Measurements from ENCODE around the gene EIF5.
A peak's percentile ranks its signal among the peaks of the same experiment; 100 is the strongest.

EIF5 gene

DNA sequence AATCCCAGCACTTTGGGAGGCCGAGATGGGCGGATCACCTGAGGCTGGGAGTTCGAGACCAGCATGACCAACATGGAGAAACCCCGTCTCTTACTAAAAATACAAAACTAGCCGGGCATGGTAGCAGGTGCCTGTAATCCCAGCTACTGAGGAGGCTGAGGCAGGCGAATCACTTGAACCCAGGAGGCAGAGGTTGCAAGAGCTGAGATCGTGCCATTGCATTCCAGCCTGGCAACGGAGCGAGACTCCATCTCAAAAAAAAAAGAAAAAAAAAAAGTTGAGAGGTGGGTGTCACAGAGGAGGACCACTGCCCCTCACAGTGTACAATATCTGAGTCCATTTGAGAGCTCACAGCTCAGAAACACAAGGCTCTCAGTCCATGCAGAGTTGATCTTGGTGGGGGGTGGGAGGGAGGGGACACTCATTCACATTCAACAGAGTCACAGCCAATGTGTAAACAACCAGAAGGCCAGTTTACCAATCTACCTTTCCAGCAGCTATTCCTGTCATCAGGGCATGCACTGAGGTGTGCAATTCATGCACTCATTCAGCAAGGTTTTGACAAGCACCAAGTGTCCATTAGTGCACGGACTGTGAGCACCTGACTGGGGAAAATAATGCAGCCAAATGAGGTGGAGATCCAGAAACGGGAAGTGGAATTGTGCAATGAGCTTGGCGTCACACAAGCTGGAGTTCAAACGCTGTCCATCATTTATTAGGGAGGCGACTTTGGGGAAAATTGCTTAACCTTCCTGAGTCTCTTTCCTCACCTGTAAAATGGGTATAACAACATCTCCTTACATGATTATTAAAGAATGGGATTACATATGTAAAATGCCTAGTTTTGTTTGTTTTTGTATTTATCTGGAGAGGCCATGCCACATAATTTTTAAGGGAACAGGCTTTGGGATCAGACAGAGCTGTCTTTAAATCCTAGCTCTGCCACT, 4.4 kb upstream of the EIF5 start:
- TF ChIP-seq, protein P1, sequence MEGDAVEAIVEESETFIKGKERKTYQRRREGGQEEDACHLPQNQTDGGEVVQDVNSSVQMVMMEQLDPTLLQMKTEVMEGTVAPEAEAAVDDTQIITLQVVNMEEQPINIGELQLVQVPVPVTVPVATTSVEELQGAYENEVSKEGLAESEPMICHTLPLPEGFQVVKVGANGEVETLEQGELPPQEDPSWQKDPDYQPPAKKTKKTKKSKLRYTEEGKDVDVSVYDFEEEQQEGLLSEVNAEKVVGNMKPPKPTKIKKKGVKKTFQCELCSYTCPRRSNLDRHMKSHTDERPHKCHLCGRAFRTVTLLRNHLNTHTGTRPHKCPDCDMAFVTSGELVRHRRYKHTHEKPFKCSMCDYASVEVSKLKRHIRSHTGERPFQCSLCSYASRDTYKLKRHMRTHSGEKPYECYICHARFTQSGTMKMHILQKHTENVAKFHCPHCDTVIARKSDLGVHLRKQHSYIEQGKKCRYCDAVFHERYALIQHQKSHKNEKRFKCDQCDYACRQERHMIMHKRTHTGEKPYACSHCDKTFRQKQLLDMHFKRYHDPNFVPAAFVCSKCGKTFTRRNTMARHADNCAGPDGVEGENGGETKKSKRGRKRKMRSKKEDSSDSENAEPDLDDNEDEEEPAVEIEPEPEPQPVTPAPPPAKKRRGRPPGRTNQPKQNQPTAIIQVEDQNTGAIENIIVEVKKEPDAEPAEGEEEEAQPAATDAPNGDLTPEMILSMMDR (IDR thresholded peaks at IDR 0.05; ENCODE audit: borderline replicate concordance, insufficient read depth, low read depth, low read length), result no peak
- H3K4me3 ChIP-seq (ENCODE audit: low read depth, low read length), result no peak overlapping the region

DNA sequence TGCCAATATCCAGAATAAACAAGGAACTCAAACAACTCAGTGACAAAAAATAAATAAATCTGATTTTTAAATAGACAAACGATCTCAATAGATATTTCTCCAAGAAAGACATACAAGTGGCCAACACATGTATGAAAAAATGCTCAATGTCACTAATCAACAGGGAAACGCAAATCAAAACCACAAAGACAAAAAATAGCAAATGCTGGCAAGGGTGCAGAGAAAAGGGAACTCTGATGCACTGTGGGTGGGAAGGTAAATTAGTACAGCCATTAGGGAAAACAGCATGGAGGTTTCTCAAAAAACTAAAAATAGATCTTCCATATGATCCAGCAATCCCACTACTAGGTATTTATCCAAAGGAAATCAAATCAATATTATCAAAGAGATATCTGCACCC, 3.5 kb upstream of the EIF5 start:
- no peak overlapping the region for H3K4me3 ChIP-seq (ENCODE audit: low read depth, low read length)
- TF ChIP-seq, protein P1 (IDR thresholded peaks at IDR 0.05; ENCODE audit: borderline replicate concordance, insufficient read depth, low read depth, low read length), result no peak

DNA sequence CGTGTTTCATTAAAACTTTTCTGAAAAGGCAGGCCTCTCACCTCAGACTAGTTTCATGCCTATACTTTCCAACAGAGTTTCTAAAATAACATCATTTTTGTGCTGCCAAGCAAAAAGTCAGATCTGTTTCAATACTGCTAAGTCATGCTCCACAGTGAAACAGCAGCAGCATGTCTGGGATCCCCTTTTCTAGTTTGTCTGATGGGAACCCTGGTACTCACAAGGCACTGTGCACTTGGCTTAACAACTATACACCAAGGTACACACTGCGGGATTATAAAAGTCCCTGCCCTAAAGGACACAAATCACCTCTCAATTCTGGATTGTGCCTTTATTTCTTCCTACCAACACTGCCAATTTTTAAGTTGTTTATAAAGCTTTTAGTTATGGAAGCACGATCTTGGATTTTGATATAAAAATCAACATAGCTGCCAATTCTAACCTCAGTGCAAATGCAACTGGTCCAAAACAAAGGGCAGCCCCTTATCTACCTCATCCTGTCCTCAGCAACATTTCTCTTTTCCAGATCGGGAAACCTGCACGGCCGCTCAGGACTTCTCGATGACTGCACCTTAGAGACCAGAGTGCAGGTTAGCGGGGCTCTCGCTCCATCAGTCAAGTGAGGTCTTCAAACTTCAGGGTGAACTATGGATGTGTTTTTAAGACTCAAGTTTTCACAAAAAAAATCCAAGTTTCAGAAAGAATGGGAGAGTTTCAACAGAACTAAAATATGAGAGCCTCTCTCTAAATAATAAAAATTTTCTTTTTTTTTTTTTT, 1.7 kb upstream of the EIF5 start:
- TF ChIP-seq, protein P1 (IDR thresholded peaks at IDR 0.05; ENCODE audit: borderline replicate concordance, insufficient read depth, low read depth, low read length), result no peak
- H3K4me3 ChIP-seq (ENCODE audit: low read depth, low read length), result no peak overlapping the region

DNA sequence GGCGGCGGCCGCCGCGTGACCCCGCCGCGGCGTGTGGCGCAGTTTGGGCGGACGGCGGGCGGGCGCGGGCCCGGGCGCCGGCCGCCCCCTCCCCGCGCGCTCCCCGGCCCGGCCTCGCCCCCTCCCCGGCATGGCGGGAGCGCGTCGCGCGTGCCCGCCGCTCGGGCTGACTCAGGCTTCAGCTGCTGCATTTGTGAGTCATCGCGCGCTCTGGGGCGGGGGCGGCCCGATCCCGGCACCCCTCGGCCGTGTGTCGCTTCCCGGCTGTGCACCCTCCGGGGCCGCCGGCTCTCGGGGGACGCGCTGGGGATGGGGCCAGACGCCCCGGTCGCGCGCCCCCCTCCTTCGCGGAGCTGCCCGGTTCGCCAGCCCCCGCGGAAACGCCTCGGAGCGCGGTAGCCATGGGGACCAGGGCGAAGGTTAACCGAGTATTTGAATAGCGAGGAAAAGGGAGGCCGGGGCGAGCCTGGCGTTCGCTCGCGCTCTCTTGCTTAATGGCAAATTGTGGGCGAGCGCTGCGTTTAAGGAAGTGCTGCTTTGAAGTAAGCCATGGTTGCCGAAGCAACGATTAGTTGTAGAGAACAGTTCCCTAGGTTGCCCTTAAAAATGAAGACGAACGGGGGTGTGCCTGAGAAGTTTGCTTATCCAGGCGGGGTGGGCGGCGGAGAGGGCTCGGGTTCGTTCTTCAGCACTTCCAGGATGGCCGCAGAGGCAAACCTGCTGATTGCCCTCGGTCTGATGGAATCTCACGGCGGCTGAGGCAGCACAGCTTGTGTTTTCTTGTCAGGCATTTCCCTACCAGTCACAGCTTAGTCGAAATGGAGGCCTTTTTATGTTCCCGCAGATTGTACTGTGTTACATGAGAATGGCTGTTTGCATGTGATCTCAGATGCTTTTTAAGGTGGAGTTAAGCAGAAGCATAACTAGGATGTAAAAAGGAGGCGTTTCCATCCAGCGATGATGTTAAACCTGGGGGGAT, 896 bp downstream of the EIF5 start:
- peak overlapping the region; percentile 98 for H3K4me3 ChIP-seq (ENCODE audit: low read depth, low read length)
- TF ChIP-seq, protein P1 (IDR thresholded peaks at IDR 0.05; ENCODE audit: borderline replicate concordance, insufficient read depth, low read depth, low read length), result no peak

DNA sequence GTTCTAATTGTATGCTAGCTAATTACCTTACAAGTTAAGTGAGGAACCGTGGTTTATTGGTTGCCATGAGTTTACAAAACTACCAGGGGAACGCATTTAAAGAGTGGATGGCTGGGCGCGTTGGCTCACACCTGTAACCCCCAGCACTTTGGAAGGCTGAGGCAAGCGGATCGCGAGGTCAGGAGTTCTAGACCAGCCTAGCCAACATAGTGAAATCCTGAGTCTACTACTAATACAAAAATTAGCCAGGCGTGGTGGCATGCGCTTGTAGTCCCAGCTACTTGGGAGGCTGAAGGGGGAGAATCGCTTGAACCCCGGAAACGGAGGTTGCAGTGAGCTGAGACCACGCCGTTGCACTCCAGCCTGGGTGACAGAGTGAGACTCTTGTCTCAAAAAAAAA, 2.2 kb downstream of the EIF5 start:
- TF ChIP-seq, protein P1 (IDR thresholded peaks at IDR 0.05; ENCODE audit: borderline replicate concordance, insufficient read depth, low read depth, low read length), result no peak
- H3K4me3 ChIP-seq (ENCODE audit: low read depth, low read length), result no peak overlapping the region

DNA sequence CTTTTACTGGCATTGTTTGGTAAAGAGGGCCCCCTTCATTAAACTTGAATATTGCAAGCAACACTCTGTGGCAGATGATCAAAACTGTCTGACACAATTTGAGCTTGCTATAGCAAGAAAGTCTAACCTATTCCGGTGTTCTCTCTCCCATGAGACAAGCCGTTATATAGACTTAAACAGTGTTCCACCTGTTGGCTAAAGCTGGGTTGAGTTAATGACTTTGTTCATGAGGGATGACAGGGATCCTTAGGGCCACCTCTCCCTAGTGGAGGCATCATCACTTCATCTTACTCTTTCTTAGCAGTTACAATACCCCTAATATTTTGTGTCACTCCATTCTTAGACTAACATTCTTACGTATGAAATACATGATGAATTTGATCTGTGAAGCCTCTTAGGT, 3.8 kb downstream of the EIF5 start:
- H3K4me3 ChIP-seq (ENCODE audit: low read depth, low read length), result no peak overlapping the region
- TF ChIP-seq, protein P1 (IDR thresholded peaks at IDR 0.05; ENCODE audit: borderline replicate concordance, insufficient read depth, low read depth, low read length), result no peak

Data from GM12875 (cell line).